OCI-LY1 (cell line): ENCODE results near the gene SLC22A9.

Experiments used
- EZH2 ChIP-seq: fragments of 200-600 bp; sonication (generic), shearing (Covaris generic); IDR thresholded peaks from 2 replicates; pipeline ENCODE4 v1.8.0; 2017; ENCODE audit warnings: borderline replicate concordance, mixed run types, mild to moderate bottlenecking, antibody characterized with exemption, low read length, moderate library complexity, mixed read lengths
- TF ChIP-seq, protein P1 (sequence below): fragments of 200-600 bp; sonication (generic), shearing (Covaris generic); IDR thresholded peaks from 2 replicates; pipeline ENCODE4 v1.5.1; 2017; ENCODE audit warnings: mild to moderate bottlenecking, antibody characterized with exemption, low read length, moderate library complexity, mixed read lengths

DNA sequence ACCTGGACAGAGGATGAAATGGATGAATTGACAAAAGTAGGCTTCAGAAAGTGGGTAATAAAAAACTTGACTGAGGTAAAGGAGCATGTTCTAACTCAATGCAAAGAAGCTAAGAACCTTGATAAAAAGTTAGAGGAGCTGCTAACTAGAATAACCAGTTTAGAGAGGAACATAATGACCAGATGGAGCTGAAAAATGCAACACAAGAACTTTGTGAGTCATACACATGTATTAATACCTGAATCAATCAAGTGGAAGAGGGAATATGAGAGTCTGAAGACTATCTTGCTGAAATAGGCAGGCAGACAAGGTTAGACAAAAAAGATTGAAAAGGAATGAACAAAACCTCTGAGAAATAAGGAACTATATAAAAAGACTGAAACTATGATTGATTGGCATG, 47.9 kb upstream of the SLC22A9 start:
- TF ChIP-seq, protein P1, sequence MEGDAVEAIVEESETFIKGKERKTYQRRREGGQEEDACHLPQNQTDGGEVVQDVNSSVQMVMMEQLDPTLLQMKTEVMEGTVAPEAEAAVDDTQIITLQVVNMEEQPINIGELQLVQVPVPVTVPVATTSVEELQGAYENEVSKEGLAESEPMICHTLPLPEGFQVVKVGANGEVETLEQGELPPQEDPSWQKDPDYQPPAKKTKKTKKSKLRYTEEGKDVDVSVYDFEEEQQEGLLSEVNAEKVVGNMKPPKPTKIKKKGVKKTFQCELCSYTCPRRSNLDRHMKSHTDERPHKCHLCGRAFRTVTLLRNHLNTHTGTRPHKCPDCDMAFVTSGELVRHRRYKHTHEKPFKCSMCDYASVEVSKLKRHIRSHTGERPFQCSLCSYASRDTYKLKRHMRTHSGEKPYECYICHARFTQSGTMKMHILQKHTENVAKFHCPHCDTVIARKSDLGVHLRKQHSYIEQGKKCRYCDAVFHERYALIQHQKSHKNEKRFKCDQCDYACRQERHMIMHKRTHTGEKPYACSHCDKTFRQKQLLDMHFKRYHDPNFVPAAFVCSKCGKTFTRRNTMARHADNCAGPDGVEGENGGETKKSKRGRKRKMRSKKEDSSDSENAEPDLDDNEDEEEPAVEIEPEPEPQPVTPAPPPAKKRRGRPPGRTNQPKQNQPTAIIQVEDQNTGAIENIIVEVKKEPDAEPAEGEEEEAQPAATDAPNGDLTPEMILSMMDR: no peak
- no peak for TF ChIP-seq EZH2
